K562 (cell line): ENCODE results near the gene PABPC1L.

Experiments used
- BRF1 ChIP-seq: IDR thresholded peaks from 3 replicates; pipeline ENCODE4 v1.6.1; 2011; ENCODE audit warnings: borderline replicate concordance, mild to moderate bottlenecking; ENCODE audit not compliant: insufficient read length; ENCODE audit errors: extremely low read depth
- CHD1 ChIP-seq: fragments of 200-600 bp; sonication (generic); IDR thresholded peaks from one replicate; pipeline ENCODE4 v1.6.1; 2012; ENCODE audit warnings: mild to moderate bottlenecking, moderate library complexity, low read length, inconsistent platforms
- POLR2G ChIP-seq: fragments of 200-400 bp; formaldehyde crosslinking; IDR thresholded peaks from 2 replicates; pipeline ENCODE4 v1.6.1; 2017; ENCODE audit warnings: low read depth, mild to moderate bottlenecking, antibody characterized with exemption, low read length, moderate library complexity
- TF ChIP-seq, protein P1 (sequence below): sonication (generic); formaldehyde crosslinking; IDR thresholded peaks from 2 replicates; pipeline ENCODE4 v1.8.0; 2022; ENCODE audit warnings: missing genetic modification reagents, mild to moderate bottlenecking, moderate library complexity, borderline replicate concordance

DNA sequence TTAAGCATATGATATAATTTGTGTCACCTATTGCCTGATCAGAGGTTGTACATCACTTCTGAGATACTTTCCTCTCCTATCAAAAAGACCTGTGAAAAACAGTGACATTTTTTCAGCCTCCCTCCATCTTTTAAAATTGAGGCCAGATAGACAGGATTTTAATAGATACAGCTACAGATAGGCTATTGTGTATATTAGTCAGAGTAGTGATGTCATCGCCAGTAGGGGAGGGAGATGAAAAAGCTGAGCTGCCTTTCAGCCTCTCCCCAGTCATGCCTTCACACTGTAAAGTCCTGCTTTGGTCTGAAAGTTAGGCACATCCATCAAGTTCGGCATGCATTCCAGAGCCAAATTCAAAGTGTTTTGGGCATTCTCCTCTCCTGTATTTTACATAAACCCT lies 7.9 kb upstream of the PABPC1L start:
- TF ChIP-seq BRF1 = no peak
- no peak for TF ChIP-seq CHD1
- TF ChIP-seq POLR2G = no peak
- TF ChIP-seq, protein P1, sequence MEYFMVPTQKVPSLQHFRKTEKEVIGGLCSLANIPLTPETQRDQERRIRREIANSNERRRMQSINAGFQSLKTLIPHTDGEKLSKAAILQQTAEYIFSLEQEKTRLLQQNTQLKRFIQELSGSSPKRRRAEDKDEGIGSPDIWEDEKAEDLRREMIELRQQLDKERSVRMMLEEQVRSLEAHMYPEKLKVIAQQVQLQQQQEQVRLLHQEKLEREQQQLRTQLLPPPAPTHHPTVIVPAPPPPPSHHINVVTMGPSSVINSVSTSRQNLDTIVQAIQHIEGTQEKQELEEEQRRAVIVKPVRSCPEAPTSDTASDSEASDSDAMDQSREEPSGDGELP = no peak
